Panc1 (cell line): ENCODE data around the gene OBP2A. TPM values are rescaled to one million over a fixed set of nuclear protein-coding genes. Genes with fewer than 3 reads are reported as not detected.

Experiments used
- ATAC-seq: fragments of 200-7000 bp; cut with Tn5 transposase; 2 replicates; pipeline ENCODE4 v1.9.1; 2020; ENCODE audit warnings: mild to moderate bottlenecking, moderate library complexity
- BruUV-seq: library from RNA; stranded (reverse); fragments of 400-500 nt; replicated peaks from 2 replicates; lab custom pipeline; 2021; lab: Mats Ljungman, UMichigan
- CTCF ChIA-PET: fragments of 300-600 bp; sonication (Branson Sonifier 250); formaldehyde crosslinking; loops from one replicate; lab custom pipeline; 2022; ENCODE audit warnings: antibody characterized with exemption; lab: Charles Lee
- POLR2A ChIA-PET: fragments of 300-600 bp; sonication (Branson Sonifier 250); formaldehyde crosslinking; loops from one replicate; lab custom pipeline; 2022; ENCODE audit warnings: antibody characterized with exemption; lab: Charles Lee
- DNase-seq: peaks from one replicate; pipeline ENCODE4 v3.0.0-alpha.2; 2010; ENCODE audit warnings: low read depth, low spot score
- H3K27ac ChIP-seq: 2 replicates; pipeline ENCODE4 v1.5.1; 2011; ENCODE audit warnings: mild to moderate bottlenecking, low read length, inconsistent platforms
- H3K27me3 ChIP-seq: fragments of 200-500 bp; sonication (Bioruptor generic); 2 replicates; pipeline ENCODE4 v1.6.0; 2014; ENCODE audit warnings: low read length, inconsistent platforms; ENCODE audit not compliant: control insufficient read depth, insufficient read depth
- H3K36me3 ChIP-seq: fragments of 200-500 bp; sonication (Bioruptor generic); 2 replicates; pipeline ENCODE4 v1.5.1; 2014; ENCODE audit warnings: inconsistent platforms, mild to moderate bottlenecking, low read length, moderate library complexity; ENCODE audit not compliant: control insufficient read depth, insufficient read depth
- H3K4me1 ChIP-seq: 2 replicates; pipeline ENCODE4 v1.5.1; 2011; ENCODE audit warnings: inconsistent platforms, mild to moderate bottlenecking, low read length, moderate library complexity; ENCODE audit not compliant: control insufficient read depth, insufficient read depth
- H3K4me3 ChIP-seq, 2 experiments: 2 replicates each; pipeline ENCODE4 v1.5.1; 2011 to 2012; ENCODE audit warnings: low read depth in 2 of 2, low read length in 2 of 2, mild to moderate bottlenecking in 2 of 2, inconsistent platforms in 1 of 2, moderate library complexity in 1 of 2
- H3K9me3 ChIP-seq: fragments of 200-500 bp; sonication (Bioruptor generic); 2 replicates; pipeline ENCODE4 v1.5.1; 2014; ENCODE audit warnings: low read depth, mild to moderate bottlenecking, inconsistent platforms, low read length, moderate library complexity; ENCODE audit not compliant: control insufficient read depth, insufficient read depth
- CTCF ChIP-seq: fragments of 450-650 bp; IDR thresholded peaks from 2 replicates; pipeline ENCODE4 v1.5.1; 2017; ENCODE audit warnings: mild to moderate bottlenecking
- POLR2AphosphoS5 ChIP-seq: IDR thresholded peaks from 2 replicates; pipeline ENCODE4 v1.6.1; 2012; ENCODE audit warnings: mild to moderate bottlenecking, low read depth, low read length, moderate library complexity
- REST ChIP-seq, 2 experiments: IDR thresholded peaks; 2 replicates each; pipeline ENCODE4 v1.6.1; 2011 to 2012; ENCODE audit warnings: low read depth in 2 of 2, control low read depth in 1 of 2, low read length in 1 of 2, mild to moderate bottlenecking in 1 of 2, moderate library complexity in 1 of 2; ENCODE audit not compliant: insufficient read depth in 1 of 2
- SIN3A ChIP-seq: IDR thresholded peaks from 2 replicates; pipeline ENCODE4 v1.6.1; 2012; ENCODE audit warnings: low read depth, mild to moderate bottlenecking, low read length, moderate library complexity, borderline replicate concordance; ENCODE audit not compliant: insufficient read depth
- TCF7L2 ChIP-seq: IDR thresholded peaks from 2 replicates; pipeline ENCODE4 v1.6.1; 2011; ENCODE audit warnings: mild to moderate bottlenecking, low read depth, low read length, inconsistent platforms
- in situ Hi-C: cut with HindIII; loops from 2 replicates; pipeline ENCODE4 v1.10.0; 2016; ENCODE audit warnings: low sequenced_read_pairs, low pct_unique_long_range_greater_than_20kb
- intact Hi-C: fragments of 100-400 bp; cut with micrococcal nuclease; formaldehyde crosslinking; loops from one replicate; pipeline ENCODE4 v1.10.0; 2022; ENCODE audit not compliant: unreplicated experiment
- total RNA-seq: library from RNA; stranded (reverse); gene quantifications from one replicate; pipeline ENCODE4 v1.2.1, GENCODE V29; 2021; ENCODE audit not compliant: unreplicated experiment

OBP2A gene
- total RNA-seq, 1 experiment from 2014 or later, result not detected

- no peak for TF ChIP-seq SIN3A
- Histone ChIP-seq H3K27ac (no peak overlapping the region), H3K36me3 (no peaks in the 10 kb centered on the region), H3K4me3 (no peak overlapping the region), H3K9me3 (no peaks in the 10 kb centered on the region), H3K4me1 (no peaks in the 10 kb centered on the region), H3K27me3 (0 out of 2 replicates have a peak, but pooled peaks cover 2% of the 10 kb centered on the region)
- ChIA-PET CTCF (no interaction called here), POLR2A (no interaction called here)
- BruUV-seq, result no TSS peak
- intact Hi-C loops (no loop called here), in situ Hi-C loops (no loop called here)
- DNase-seq, result no peak
- ATAC-seq, result no peak
Observed at GRCh38 chr9:135570456-135570855, 24.5 kb downstream of the OBP2A start.

GRCh38 chr9:135572233-135572632 is 26.3 kb downstream of the OBP2A start:
- ATAC-seq, result no peak
- BruUV-seq, result no TSS peak
- POLR2A ChIA-PET, result no interaction called here
- intact Hi-C loops (no loop called here), in situ Hi-C loops (no loop called here)
- DNase-seq, result no peak
- H3K9me3 ChIP-seq, result no peaks in the 10 kb centered on the region
- no peaks in the 10 kb centered on the region for H3K4me1 ChIP-seq
- no peak overlapping the region for H3K27ac ChIP-seq
- 0 out of 2 replicates have a peak, but pooled peaks cover 2% of the 10 kb centered on the region for H3K27me3 ChIP-seq
- H3K4me3 ChIP-seq, result no peak overlapping the region
- TF ChIP-seq TCF7L2, result no peak
- TF ChIP-seq POLR2AphosphoS5, result no peak
- no peak for TF ChIP-seq CTCF
- no peak for TF ChIP-seq REST (IDR thresholded peaks at IDR 0.05; ENCODE audit: insufficient read depth in 1 of 2, low read depth in 2 of 2, low read length in 1 of 2)
- no peak for TF ChIP-seq SIN3A
- no peaks in the 10 kb centered on the region for H3K36me3 ChIP-seq
- CTCF ChIA-PET, result no interaction called here

DNA sequence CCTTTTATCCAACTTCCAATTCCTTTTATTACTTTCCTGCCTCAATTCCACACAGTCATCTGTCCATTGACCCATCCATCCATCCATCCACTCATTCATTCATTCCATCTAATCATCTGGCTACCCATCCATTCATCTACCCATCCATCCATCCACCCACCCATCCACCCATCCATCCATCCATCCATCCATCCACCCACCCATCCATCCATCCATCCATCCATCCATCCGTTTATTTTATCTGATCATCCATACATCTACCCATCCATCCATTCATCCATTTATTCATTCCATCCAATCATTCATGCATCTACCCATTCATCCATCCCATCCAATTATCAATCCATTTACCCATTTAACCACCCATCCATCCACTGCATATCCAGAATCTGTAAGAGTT is 27.2 kb downstream of the OBP2A start:
- Histone ChIP-seq H3K36me3 (no peaks in the 10 kb centered on the region), H3K4me1 (no peaks in the 10 kb centered on the region), H3K27ac (no peak overlapping the region), H3K4me3 (no peak overlapping the region), H3K27me3 (0 out of 2 replicates have a peak, but pooled peaks cover 2% of the 10 kb centered on the region), H3K9me3 (no peaks in the 10 kb centered on the region)
- in situ Hi-C loops, result no loop called here
- no peak for DNase-seq
- ATAC-seq, result no peak
- TF ChIP-seq REST (IDR thresholded peaks at IDR 0.05; ENCODE audit: insufficient read depth in 1 of 2, low read depth in 2 of 2, low read length in 1 of 2), result no peak
- TF ChIP-seq TCF7L2, result no peak
- no peak for TF ChIP-seq SIN3A
- TF ChIP-seq CTCF, result no peak
- no peak for TF ChIP-seq POLR2AphosphoS5
- BruUV-seq, result no TSS peak
- POLR2A ChIA-PET, result no interaction called here
- intact Hi-C loops, result no loop called here
- CTCF ChIA-PET, result no interaction called here
